ENCODE data around the gene TP53RK. TPM values are rescaled to one million over a fixed set of nuclear protein-coding genes. Genes with fewer than 3 reads are reported as not detected.

Gene TP53RK
- total RNA-seq, 4 donors from 2014 or later, result 20.2 to 49.6 (median 36.1) TPM

- no peaks in the 10 kb centered on the region for H3K9me3 ChIP-seq
- TF ChIP-seq CTCF (IDR thresholded peaks at IDR 0.05) (no peak), POLR2A (IDR thresholded peaks at IDR 0.05) (no peak)
- intact Hi-C loops (cut with DNase I), result no loop called here
Observed at GRCh38 chr20:46670585-46671584, 18.4 kb downstream of the TP53RK start.

GRCh38 chr20:46670228-46670584 lies 19.0 kb downstream of the TP53RK start:
- DNase-seq, result no peak
- TF ChIP-seq POLR2A (IDR thresholded peaks at IDR 0.05), result no peak
- TF ChIP-seq CTCF (IDR thresholded peaks at IDR 0.05), result no peak
- WGBS, 2 donors, result 84 to 87% methylated on average over 2 of the region's 2 CpGs
- intact Hi-C loops (cut with DNase I), result no loop called here
- no peaks in the 10 kb centered on the region for H3K9me3 ChIP-seq
- no peaks in the 10 kb centered on the region for H3K36me3 ChIP-seq
- no peaks in the 10 kb centered on the region for H3K27me3 ChIP-seq
- no peaks in the 10 kb centered on the region for H3K4me1 ChIP-seq
- H3K27ac ChIP-seq, result no peak overlapping the region
- H3K4me3 ChIP-seq (replicated peaks in 1 of 3), result no peak overlapping the region

More at GRCh38 chr20:46670585-46671584, 18.4 kb downstream of the TP53RK start:
- Histone ChIP-seq H3K36me3 (no peaks in the 10 kb centered on the region), H3K4me1 (no peaks in the 10 kb centered on the region), H3K27ac (no peak overlapping the region), H3K4me3 (replicated peaks in 1 of 3) (no peak overlapping the region), H3K27me3 (no peaks in the 10 kb centered on the region)
- 78 to 84% methylated on average over 3 of the region's 3 CpGs for WGBS, 2 donors
- DNase-seq, result no peak

- no peak for TF ChIP-seq POLR2A (IDR thresholded peaks at IDR 0.05)
- TF ChIP-seq CTCF (IDR thresholded peaks at IDR 0.05), result no peak
- 86 to 89% methylated on average over 6 of the region's 6 CpGs for WGBS, 2 donors
- no peak for DNase-seq
- no peak overlapping the region for H3K27ac ChIP-seq
- no peak overlapping the region for H3K4me3 ChIP-seq (replicated peaks in 1 of 3)
- intact Hi-C loops (cut with DNase I), result no loop called here
- H3K4me1 ChIP-seq, result no peaks in the 10 kb centered on the region
- H3K9me3 ChIP-seq, result no peaks in the 10 kb centered on the region
- no peaks in the 10 kb centered on the region for H3K36me3 ChIP-seq
- H3K27me3 ChIP-seq, result no peaks in the 10 kb centered on the region
Observed at GRCh38 chr20:46666818-46667515, 22.3 kb downstream of the TP53RK start.

GRCh38 chr20:46666306-46666705 lies 22.9 kb downstream of the TP53RK start:
- no peak for DNase-seq
- intact Hi-C loops (cut with DNase I), result no loop called here
- H3K4me3 ChIP-seq (replicated peaks in 1 of 3), result no peak overlapping the region

More at GRCh38 chr20:46666306-46666705, 22.9 kb downstream of the TP53RK start:
- TF ChIP-seq CTCF (IDR thresholded peaks at IDR 0.05) (no peak), POLR2A (IDR thresholded peaks at IDR 0.05) (no peak)
- Histone ChIP-seq H3K36me3 (no peaks in the 10 kb centered on the region), H3K27me3 (no peaks in the 10 kb centered on the region), H3K9me3 (no peaks in the 10 kb centered on the region), H3K27ac (no peak overlapping the region), H3K4me1 (no peaks in the 10 kb centered on the region)
- WGBS, 2 donors, result 92 to 93% methylated on average over 3 of the region's 3 CpGs
